Stimulated activated CD4-positive, alpha-beta T cell treated with anti-CD3 and anti-CD28 coated beads, Interleukin-1b, Interleukin-23, amount 100 ng/mL, for 24 hours (primary cell): ENCODE measurements around the gene HUS1B.
A peak's percentile ranks its signal among the peaks of the same experiment; 100 is the strongest.
"Not testable (repeated sequence)": the region's sequence is repeated elsewhere in the genome, so short reads cannot be mapped to it uniquely, and the experiment has no call there.

Experiments used
- DNase-seq, 4 experiments: peaks; one replicate each; pipeline ENCODE4 v3.0.0-alpha.2; 2020; ENCODE audit warnings: low read depth in 4 of 4, low spot score in 1 of 4

Gene HUS1B

GRCh38 chr6:656460-657252, at the start of gene HUS1B:
Gene HUS1B, minus strand, starts transcription at chr6:657100. Its CDS starts 156 bp downstream, at chr6:656944.
- no peak for DNase-seq

DNA sequence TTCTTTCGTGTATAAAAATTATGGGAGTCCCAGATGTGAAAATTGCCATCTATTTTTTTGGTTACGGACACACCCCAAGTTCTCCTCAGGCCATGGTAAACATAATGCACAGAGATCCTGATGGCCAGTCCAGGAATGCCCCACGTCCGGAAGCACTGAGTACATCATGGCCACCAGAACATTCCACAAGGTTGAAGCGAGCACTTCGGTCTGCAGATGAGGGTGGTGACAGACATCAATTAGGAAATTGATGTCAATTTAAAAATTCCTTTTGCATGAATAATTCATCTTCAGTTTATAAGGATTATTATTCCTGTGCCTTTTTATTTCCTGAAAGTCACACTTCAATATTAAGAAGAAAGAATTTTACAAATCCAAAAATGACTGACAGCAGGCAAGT, 49.2 kb upstream of the HUS1B start:
- DNase-seq = no peak

DNA sequence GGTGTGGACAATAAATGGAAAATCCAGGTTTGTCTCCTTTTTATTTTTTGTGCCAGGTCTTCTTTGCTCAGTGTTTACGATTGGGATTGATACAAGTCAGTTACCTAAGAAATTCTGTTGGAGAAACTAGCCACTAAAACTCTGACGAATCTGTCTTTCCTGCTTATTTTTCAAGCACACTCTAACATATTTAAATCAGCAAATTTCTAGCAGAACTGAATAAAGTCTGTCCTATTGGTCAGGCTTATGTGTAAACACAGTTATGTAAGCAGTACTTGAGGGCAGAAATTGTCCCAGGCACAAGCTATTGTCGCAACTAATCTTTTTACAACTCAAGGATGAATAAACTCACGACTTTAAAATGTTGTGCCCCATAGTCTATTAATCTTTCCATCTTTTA, 48.1 kb upstream of the HUS1B start:
- no peak for DNase-seq

DNA sequence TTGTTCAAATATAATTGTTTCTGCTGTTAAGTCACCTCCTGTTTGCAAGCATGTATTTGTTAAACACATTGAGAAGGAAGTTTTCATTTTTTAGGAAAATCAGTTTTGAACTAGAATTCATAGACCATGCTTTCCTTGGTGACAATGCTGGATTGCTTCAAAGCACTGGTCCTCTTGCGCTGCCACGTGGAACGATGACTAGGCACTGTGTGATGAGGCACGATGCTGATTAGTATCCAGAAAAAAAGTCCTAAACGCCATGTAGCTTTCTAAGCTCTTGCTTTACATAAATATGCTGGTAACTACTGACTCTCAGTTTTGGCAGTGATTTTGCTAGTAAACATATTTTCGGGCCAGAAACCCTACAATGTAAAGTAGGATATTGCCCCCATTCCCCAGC, 47.1 kb upstream of the HUS1B start:
- DNase-seq = no peak

GRCh38 chr6:703552-703951, 46.7 kb upstream of the HUS1B start:
- DNase-seq = no peak

DNA sequence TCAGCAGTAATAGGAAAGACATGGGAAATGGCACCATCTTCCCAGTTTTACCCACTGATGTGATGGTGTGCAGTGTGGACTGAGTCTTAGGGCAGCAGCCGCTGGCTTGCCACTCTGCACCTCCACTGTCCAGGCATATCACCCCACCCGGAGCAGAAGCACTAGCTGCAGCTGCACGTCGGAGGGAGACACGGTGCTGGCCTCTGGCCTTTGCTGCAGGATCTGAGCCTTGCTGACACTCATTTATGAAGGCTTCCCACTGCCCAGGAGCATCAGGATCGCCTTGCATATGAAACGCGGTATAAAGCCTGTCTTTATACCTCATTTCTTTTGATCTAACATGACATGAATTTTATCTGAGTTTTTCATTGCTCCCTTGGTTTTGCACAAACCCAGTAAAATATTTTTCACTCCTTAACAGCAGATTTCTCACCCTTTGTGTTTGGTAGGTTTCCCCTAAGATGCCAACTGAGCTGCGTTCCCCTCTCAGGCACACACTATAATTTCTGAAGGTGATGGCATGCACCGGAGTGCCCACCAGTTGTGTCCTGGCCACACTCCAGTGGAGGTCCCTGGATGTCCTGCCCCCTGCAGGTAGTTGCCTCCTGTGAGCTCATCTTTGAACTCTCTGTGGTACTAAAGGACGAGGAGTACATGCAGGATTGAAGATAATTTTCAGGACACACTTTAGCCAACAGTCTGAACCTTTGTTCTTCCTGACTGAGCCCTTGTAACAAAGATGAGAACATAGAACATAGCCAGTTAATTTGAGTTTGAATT, 45.0 kb upstream of the HUS1B start:
- DNase-seq = no peak

- DNase-seq = no peak
These were observed 44.3 kb upstream of the HUS1B start for GRCh38 chr6:701215-701614.

DNA sequence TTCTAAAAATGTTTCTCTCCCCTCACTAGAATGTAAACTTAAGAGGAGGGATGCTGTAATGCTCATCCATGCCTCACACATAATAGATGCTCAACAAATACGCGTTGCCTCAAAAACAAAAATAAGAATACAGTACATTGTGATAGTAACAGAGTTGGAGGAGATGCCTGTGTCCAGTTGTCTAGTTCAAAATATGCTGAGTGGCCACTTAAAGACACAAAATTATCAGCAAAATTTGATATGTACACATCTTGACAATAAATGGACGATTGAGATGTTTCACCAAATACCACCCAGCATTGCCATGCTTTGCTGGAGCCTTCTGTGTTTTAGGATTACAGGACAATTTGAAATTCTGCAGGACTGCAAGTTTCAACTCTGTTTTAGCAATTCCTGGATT, 43.6 kb upstream of the HUS1B start:
- no peak for DNase-seq

GRCh38 chr6:699319-699718, 42.4 kb upstream of the HUS1B start:
- DNase-seq = no peak

- not testable (repeated sequence) for DNase-seq
These were observed 37.7 kb upstream of the HUS1B start for GRCh38 chr6:694431-695126.

DNA sequence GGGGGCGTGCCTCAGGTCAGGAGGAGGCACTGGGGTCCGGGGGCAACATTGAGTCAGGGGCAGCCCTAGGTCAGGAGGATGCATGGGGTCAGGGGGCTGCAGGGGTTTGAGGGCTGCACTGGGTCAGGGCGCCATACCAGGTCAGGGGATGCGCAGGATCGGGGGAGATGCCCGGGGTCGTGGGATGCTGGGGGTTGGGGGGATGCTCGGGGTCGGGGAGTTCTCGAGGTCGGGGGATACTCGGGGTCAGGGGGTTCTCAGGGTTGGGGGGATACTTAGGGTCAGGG, 36.8 kb upstream of the HUS1B start:
- no peak for DNase-seq

DNA sequence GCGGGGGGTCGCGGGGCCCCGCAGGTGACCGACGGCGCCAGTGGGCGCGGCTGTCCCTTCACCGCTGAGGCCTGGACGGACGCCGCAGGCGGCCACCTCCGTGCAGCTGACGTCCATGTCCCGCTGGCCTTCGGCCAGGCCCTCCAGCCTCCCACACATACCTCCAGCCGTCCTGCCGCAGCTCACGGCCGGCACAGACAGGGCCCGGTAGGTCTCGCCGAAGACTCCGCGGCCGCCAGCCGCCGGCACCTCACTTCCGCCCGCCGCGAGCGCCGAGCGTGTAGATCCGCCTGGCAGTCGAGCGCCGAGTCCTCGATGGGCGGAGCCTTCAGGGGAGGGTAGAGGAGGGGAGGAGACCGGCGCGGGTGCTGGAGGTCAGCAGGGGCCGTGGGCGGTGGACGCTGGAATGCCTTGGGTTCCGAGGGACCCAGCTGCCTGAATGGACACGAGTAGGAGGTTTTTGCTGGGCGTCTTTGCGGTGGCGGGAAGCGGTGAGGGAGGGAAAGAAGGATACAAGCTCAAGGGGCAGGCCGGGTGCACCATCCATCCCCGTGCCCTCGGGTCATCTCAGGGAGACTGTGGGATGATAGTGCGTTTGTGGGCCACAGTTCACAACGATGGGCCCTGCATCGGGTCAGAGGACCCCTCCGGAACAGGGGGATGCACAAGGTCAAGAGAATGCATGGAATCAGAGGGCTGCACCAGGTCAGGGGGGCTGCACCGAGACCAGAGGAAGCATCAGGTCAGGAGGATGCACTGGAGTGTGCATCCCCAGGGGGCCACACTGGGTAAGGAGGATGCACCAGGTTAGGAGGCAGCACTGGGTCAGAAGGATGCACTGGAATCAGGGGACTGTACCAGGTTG, 36.2 kb upstream of the HUS1B start, which contains the start of gene EXOC2:
Gene EXOC2 (minus strand): TSS at position 282 of the 865 bp plus-strand sequence. CDS start 55,321 bp downstream, outside the sequence.
- peak; percentile 68 to 77 (median 74) for DNase-seq

- DNase-seq = peak; percentile 32 to 69 (median 50)
These were observed 35.5 kb upstream of the HUS1B start for GRCh38 chr6:692356-692851.

DNA sequence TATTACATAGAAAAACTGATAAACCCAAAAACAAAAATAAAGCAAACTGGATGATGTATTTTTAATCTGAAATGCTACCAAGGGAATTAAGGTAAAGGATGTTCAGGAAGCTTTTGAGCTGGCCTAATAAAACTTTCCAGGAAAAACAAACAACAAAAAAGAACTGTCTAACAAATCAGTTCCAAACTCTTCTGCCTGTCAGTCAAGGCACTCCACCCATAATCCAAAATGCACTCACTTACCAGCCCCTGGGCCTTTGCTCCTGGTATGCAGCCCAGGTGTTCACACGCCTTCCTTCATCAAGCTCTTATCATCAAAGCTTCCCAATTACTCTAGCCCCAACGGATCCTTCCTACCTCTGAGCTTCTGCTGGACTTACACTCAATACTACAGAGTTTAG, 32.3 kb upstream of the HUS1B start:
- no peak for DNase-seq

GRCh38 chr6:686497-686896, 29.6 kb upstream of the HUS1B start:
- no peak for DNase-seq

DNA sequence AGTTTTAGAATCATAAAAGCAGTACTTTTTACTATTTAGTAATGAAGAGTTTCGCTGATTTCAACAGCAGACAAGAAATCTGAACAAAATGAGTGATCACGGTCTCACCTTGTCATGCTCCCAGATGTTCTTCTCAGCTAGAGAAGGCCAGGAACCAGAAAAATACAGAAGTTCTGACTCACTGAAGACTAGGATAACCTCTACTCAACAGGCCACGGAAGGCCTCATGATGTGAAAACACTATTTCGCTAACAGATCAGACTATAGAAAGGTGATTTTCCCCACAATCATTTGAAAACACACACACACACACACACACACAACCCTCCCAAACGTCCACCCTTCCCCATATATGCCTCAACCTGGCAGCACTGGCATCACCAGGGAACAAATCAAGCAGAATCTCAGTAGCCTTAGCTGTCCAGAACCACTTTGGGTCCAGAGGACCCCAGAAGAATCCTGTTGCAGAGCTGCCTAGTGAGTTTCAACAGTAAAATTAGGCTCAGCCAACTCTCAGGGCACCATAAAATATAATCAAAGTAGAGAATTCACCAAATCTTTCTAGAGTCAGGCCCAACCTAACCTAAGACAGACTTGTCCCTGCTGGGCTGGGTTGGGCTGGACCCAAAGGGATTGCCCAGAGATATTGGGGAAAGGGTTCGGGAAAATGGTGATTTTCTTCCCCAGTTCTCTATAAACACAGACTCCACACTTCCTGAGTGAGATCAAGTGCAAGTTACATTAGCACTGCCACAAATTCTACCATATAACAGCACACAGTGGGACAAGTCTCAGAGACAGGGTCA, 28.1 kb upstream of the HUS1B start:
- DNase-seq = peak in 1 of 4 experiments; percentile 18

DNA sequence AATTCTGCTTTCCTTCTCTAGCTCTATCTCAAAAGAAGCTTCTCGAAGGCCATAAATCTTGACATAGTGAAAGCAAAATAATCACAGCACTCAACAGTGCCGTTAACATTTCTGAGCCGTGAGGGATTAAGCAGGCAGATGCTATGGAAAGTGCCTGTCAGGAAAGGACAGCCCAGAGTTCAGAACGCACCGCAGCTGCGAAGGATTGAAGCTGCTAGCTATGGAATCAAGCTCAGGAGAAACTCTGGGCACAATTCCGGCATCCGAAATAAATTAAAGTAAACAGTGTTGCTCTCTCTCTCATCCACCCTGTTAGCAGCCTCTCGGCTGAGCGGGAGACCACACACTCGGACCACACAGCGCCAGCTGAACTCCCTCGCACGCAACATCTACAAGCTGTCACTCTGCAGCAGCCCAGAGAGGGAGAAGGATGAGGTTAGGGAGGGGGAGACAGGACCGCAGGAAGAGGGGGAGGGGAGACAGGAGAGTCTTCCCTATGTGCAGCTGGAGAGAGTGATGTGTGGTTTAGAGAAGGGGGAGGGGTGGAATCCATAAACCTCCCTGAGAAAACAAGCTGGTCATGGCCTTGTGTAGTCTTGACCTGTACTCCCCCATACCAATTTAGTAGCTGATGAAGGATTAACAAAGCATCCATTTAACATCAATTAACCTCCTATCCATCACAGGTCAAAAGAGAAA, 27.0 kb upstream of the HUS1B start:
- no peak for DNase-seq

DNA sequence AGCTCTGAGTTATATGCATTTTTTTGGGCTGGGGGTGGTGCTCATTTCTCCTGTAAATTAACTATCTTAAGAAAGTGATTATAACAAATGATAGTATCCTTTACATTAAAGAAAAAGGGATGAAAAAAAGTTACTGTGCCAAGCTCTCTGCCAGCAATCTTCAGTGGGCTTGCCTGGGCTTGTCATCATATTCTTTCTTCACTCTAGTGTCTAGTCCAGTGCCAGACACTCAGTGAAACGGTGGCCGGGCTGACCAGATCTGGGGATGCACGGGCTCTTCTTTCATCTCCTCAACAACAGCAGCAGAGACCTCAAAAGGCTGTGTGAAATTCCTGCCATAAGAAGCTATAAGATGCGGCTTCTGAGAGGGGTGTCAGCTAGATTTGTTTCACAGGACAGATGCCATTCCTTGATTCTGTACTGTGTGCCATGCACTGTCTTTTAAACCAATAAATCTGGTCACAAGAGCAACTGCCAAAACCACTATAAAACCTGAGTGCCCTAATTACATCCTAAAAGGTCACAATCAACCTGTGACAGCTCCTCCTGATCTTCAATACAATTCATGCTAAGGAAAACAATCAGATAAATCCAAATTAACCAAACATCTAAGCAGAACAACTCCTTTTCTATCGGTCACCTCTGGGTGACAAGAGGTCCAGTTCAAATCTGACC, 23.9 kb upstream of the HUS1B start:
- no peak for DNase-seq

- no peak for DNase-seq
These were observed 23.4 kb upstream of the HUS1B start for GRCh38 chr6:680251-680650.
